Right cardiac atrium (tissue), 5 donors: ENCODE results near the gene CMBL. TPM values are rescaled to one million over a fixed set of nuclear protein-coding genes. Genes with fewer than 3 reads are reported as not detected.

Experiments used
- ATAC-seq, 2 donors: fragments of 200-7000 bp; cut with Tn5 transposase; one replicate each; pipeline versions ENCODE4 v1.8.0 to v1.9.1; 2020; ENCODE audit warnings: moderate library complexity in 2 of 2, mild to moderate bottlenecking in 1 of 2
- DNase-seq, 3 donors: peaks; one replicate each; pipeline ENCODE4 v3.0.0-alpha.2; 2020
- H3K27ac ChIP-seq: one replicate; pipeline ENCODE4 v1.5.1; 2013; ENCODE audit warnings: mild to moderate bottlenecking, low read length, control low read depth, moderate library complexity
- H3K27me3 ChIP-seq: one replicate; pipeline ENCODE4 v1.6.1; 2013; ENCODE audit not compliant: control insufficient read depth, insufficient read depth
- H3K4me1 ChIP-seq: one replicate; pipeline ENCODE4 v1.6.1; 2013; ENCODE audit warnings: low read length; ENCODE audit not compliant: control insufficient read depth, insufficient read depth
- H3K4me3 ChIP-seq: one replicate; pipeline ENCODE4 v1.5.1; 2013; ENCODE audit warnings: low read length, control low read depth
- H3K9me3 ChIP-seq: one replicate; pipeline ENCODE4 v1.6.1; 2013; ENCODE audit warnings: low read length; ENCODE audit not compliant: control insufficient read depth
- whole genome bisulfite sequencing: extraction: QIAGEN DNeasy Blood & Tissue Kit; methylation state at CpG from one replicate; pipeline ENCODE4 v1.1.7; 2013; 5-methylcytosine and 5-hydroxymethylcytosine counted together
- intact Hi-C, 4 donors: fragments of 100-400 bp; cut with DNase I; formaldehyde crosslinking; loops; one replicate each; pipeline versions ENCODE4 v1.11.0 to v1.14.0; 2022 to 2023
- long read RNA-seq, 4 donors: library from polyadenylated mRNA; unstranded; transcript quantifications; one replicate each; pipeline ENCODE4 v2.0.0, GENCODE V29; 2020 to 2021
- polyA plus RNA-seq: library from polyadenylated mRNA; stranded (reverse); fragments of 200-250 nt; gene quantifications from one replicate; pipeline ENCODE4 v1.2.3, GENCODE V29; 2013
- total RNA-seq, 4 donors: library from RNA; stranded (reverse); fragmentation: NEBNext Ultra II Directional; extraction: Animal tissue kit (Norgen Biotek cat#: 25700); gene quantifications; one replicate each; pipeline ENCODE4 v1.2.1, GENCODE V29; 2021
- donor health status: healthy with polysubstance abuse.
- donor health status: DM: no; HTN: yes; CAD: no.
- donor health status: DM: no; HTN: no; CAD: no.
- donor health status: DM: no; HTN: yes; CAD: no; lungs with severe emphysema.
- donor health status: DM: yes; HTN: yes; CAD: no.

CMBL gene
- total RNA-seq (10 to 100 TPM; 30.2 to 55.3 (median 49.5) TPM), polyA plus RNA-seq (39.9 TPM)
- long read RNA-seq, donor 1, transcript CMBL-201 (6 exons, 2,335 nt) = major isoform, 47 of 58 reads
- long read RNA-seq, donor 1, partial matches to known transcripts = 3 of 58 reads
- long read RNA-seq, donor 1, other reads (novel, unspliced or antisense) = 8 of 58 reads
- long read RNA-seq, donor 2, transcript CMBL-201 (6 exons, 2,335 nt) = major isoform, 26 of 29 reads
- long read RNA-seq, donor 2, partial matches to known transcripts = 0 of 29 reads
- long read RNA-seq, donor 2, other reads (novel, unspliced or antisense) = 3 of 29 reads
- long read RNA-seq, donor 3, transcript CMBL-201 (6 exons, 2,335 nt) = major isoform, 54 of 62 reads
- long read RNA-seq, donor 3, partial matches to known transcripts = 2 of 62 reads
- long read RNA-seq, donor 3, other reads (novel, unspliced or antisense) = 6 of 62 reads
- long read RNA-seq, donor 4, transcript CMBL-201 (6 exons, 2,335 nt) = major isoform, 37 of 43 reads
- long read RNA-seq, donor 4, partial matches to known transcripts = 1 of 43 reads
- long read RNA-seq, donor 4, other reads (novel, unspliced or antisense) = 4 of 43 reads

- ATAC-seq (peak; percentile 89 to 91), DNase-seq (peak; percentile 58 to 87 (median 83))
- Histone ChIP-seq H3K9me3 (peaks cover 2% of the 10 kb centered on the region), H3K4me3 (peak within 1 kb of the TSS; percentile 58), H3K27me3 (no peaks in the 10 kb centered on the region), H3K4me1 (no peaks in the 10 kb centered on the region), H3K27ac (peak within 1 kb of the TSS; percentile 75)
- intact Hi-C loops = no loop called here
- 2% methylated on average over 56 of the region's 56 CpGs for WGBS
Observed at GRCh38 chr5:10307206-10308148, at the start of gene CMBL. Gene CMBL, minus strand, starts transcription at chr5:10307902. Its CDS starts 17,140 bp downstream, at chr5:10290762.

GRCh38 chr5:10355071-10355889 lies 47.6 kb upstream of the CMBL start:
- peaks cover 6% of the 10 kb centered on the region for H3K4me1 ChIP-seq
- peak overlapping the region; percentile 99 for H3K4me3 ChIP-seq
- no peak for ATAC-seq
- DNase-seq = no peak
- WGBS = 23% methylated on average over 16 of the region's 16 CpGs
- H3K27me3 ChIP-seq = no peaks in the 10 kb centered on the region
- peaks cover 1% of the 10 kb centered on the region for H3K9me3 ChIP-seq
- intact Hi-C loops = no loop called here
- H3K27ac ChIP-seq = no peak overlapping the region

DNA sequence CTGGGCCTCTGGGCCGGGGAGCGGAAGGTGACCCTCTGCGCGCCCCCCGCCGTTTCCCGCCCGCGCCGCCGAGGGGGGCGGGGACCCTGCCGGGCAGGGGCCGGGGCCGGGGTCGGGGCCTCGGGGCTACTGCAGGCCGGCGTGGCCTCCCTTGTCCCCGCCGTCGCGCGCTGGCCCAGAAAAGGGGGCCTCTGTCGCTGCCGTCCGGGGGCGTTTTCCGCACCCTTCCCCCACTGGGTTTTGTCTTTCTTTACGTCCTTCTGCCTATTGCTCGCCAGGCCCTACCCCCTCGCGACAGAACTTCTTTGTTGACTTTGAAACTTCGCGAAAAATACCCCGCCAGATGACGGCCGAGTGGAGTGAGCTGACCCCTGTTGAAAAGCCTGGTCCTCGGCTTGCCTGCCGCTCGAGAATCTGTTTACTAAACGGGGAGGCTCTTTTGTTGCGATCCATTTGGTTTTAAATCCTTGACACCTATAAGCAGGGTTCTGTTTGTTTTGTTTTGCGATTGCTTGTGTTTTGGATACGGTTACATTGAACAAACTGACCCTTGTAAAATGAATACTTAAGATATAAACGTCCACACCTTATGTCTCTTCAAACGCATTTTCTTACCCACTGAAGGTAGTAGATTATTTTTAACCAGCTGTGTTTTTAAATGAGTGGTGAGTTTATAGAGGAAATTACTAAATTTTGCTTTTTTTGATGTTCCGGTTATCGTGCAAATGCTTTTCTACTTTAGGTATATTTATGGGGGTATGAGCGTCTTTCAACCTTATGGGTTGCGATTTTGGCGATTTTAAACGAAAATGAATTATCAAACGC lies 46.6 kb upstream of the CMBL start:
- ATAC-seq (no peak), DNase-seq (peak in 2 of 3 donors; percentile 66 to 79)
- under 1% methylated on average over 53 of the region's 54 CpGs for WGBS
- H3K4me3 ChIP-seq = peak overlapping the region; percentile 99
- H3K4me1 ChIP-seq = peaks cover 6% of the 10 kb centered on the region
- intact Hi-C loops = no loop called here
- H3K9me3 ChIP-seq = peaks cover 1% of the 10 kb centered on the region
- peak overlapping the region; percentile 98 for H3K27ac ChIP-seq
- H3K27me3 ChIP-seq = no peaks in the 10 kb centered on the region

DNA sequence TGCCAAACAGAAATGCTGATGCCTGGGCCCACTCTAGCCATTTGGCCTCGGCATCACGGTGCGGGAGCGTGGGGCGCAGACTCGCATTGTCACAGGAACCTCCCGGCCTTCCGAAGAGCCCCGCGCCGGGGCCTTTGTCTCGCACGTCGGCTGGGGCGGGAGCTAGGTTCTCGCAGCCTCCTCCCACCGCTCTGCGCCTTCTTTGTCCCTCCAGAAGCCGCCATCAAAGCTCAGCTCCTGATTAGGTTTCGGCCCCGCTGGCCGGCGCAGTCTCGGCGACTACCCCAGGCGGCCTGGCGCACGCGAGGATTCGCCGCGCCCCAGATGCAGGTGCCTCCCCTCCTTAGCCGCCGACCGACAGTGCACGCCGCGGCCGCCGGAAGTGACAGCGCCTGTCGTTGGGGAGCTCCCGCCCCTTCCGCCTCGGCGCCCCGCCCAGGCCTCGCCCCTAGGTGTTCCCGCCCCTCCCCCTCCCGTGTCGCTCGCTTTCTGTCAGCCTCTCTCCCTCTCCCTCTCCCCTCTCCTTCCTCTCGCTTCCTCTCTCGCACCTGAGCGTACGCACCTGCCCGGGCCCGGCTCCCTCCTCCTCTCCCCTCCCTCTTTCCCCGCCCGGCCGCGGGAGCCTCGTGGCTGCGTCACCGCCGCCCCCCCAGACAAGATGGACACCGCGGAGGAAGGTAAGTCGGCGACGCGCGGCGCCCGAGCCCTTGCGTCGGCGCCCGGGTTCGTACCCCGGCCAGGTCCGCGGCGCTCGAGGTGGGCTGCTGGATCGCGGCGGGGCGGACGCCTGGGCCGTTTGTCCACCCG lies 45.7 kb upstream of the CMBL start, which contains the start of gene MARCHF6:
TSS of gene MARCHF6 (plus strand) at position 455 of the 807 bp plus-strand sequence. CDS start at position 659, 204 bp downstream.
- intact Hi-C loops = no loop called here
- Histone ChIP-seq H3K27ac (peak within 1 kb of the TSS; percentile 98), H3K4me1 (peaks cover 8% of the 10 kb centered on the region), H3K4me3 (peak within 1 kb of the TSS; percentile 99), H3K9me3 (peaks cover 1% of the 10 kb centered on the region), H3K27me3 (no peaks in the 10 kb centered on the region)
- ATAC-seq = peak; percentile 98
- WGBS = under 1% methylated on average over 92 of the region's 92 CpGs
- DNase-seq = peak; percentile 96 to 99 (median 98)

DNA sequence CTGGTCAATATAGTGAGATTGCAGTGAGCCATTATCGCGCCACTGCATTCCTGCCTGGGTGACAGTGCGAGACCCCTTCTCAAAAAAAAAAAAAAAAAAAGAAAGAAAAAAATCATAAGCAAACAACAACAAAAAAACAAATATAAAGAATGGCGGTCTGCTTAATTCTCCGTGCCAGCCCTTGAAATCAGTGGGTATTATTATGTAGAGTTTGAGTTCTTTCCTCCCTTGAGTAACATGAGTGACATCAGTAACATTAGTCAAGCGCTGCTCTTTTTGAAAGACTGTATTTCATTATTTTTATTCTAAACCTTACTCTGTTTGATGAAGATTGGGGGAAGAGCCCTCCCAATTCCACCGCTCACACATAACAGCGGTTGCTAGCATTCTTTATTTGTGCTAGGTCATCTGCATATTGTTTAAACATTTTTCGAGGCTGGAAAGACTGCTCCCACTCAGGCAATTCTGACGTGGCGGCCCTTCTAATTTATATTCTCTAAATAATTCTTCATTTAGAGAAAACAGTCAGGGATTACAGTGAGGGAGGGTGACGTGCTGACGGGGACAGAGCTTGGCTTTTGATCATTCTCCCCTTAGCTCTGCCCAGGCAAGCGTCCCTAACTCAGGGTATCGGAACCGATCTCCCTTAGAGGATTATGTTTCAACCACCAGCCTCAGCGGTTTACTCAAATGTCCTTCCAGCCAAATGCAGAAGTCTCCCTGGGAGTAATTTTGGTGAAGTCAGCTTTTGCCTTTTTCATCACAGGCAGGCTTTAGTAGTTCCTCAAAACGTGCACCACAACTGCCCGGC lies 44.9 kb upstream of the CMBL start:
- ATAC-seq (peak; percentile 36 to 38), DNase-seq (no peak)
- Histone ChIP-seq H3K4me3 (peak overlapping the region; percentile 99), H3K27ac (peak overlapping the region; percentile 85), H3K4me1 (peaks cover 6% of the 10 kb centered on the region), H3K27me3 (no peaks in the 10 kb centered on the region), H3K9me3 (peaks cover 1% of the 10 kb centered on the region)
- intact Hi-C loops = no loop called here
- 19% methylated on average over 19 of the region's 19 CpGs for WGBS

GRCh38 chr5:10351919-10352318 lies 44.2 kb upstream of the CMBL start:
- Histone ChIP-seq H3K27ac (peak overlapping the region; percentile 71), H3K27me3 (no peaks in the 10 kb centered on the region), H3K4me3 (no peak overlapping the region), H3K4me1 (peaks cover 6% of the 10 kb centered on the region), H3K9me3 (no peaks in the 10 kb centered on the region)
- 79% methylated on average over 8 of the region's 8 CpGs for WGBS
- DNase-seq = no peak
- ATAC-seq = no peak
- intact Hi-C loops = no loop called here

DNA sequence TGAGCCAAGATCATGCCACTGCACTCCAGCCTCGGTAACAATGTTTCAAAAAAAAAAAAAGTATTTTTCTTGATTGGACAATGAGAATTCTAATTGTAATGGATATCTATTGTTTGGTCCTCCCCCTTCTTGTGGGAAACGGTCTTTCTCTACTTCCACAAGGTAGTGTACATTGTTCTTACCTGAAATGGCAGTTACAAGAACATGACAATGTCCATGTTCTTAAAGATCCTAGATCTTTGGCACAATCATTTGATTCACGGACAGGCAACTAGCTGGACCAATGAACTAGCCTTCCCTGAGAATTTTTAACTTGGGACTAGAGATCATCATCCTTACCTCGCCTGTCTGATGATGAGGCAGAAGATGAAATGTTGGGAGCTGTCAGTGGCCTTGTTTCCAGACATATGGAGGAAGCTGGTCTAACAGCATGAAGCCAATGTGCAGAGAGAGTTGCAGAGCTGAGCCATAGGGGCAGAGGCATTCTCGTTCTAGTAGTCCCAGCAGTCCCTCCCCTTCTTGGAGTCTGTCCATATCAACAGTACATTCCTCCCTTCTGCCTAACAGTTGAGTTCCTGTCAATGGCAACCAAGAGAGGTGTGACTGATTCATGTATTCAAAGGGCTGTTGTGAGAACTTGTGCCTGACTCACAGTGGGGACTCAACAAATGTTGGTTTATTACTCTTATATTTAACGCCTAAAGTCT lies 43.6 kb upstream of the CMBL start:
- intact Hi-C loops = no loop called here
- Histone ChIP-seq H3K27me3 (no peaks in the 10 kb centered on the region), H3K4me3 (no peak overlapping the region), H3K27ac (peak overlapping the region; percentile 34), H3K4me1 (peaks cover 6% of the 10 kb centered on the region), H3K9me3 (no peaks in the 10 kb centered on the region)
- DNase-seq = no peak
- 62% methylated on average over 6 of the region's 6 CpGs for WGBS
- peak; percentile 38 for ATAC-seq

- no peak overlapping the region for H3K27ac ChIP-seq
- H3K9me3 ChIP-seq = no peaks in the 10 kb centered on the region
- no peak for ATAC-seq
- peaks cover 6% of the 10 kb centered on the region for H3K4me1 ChIP-seq
- H3K4me3 ChIP-seq = no peak overlapping the region
- no peaks in the 10 kb centered on the region for H3K27me3 ChIP-seq
- intact Hi-C loops = no loop called here
- DNase-seq = no peak
- 94% methylated on average over 2 of the region's 2 CpGs for WGBS
Observed at GRCh38 chr5:10348258-10348657, 40.6 kb upstream of the CMBL start.
